Right atrium auricular region (tissue), 2 donors: ENCODE results near the gene CACNA1A. TPM values are rescaled to one million over a fixed set of nuclear protein-coding genes. Genes with fewer than 3 reads are reported as not detected.

ENCODE experiments used
- DNase-seq: peaks from one replicate; pipeline ENCODE4 v3.0.0-alpha.2; 2019; ENCODE audit warnings: low spot score
- H3K27ac ChIP-seq, 2 donors: fragments of 200-600 bp; sonication (generic); 1 replicate in 1 of 2; 2 replicates in 1 of 2; pipeline ENCODE4 v1.5.1; 2016 to 2019
- H3K27me3 ChIP-seq, 2 donors: fragments of 200-600 bp; sonication (generic); one replicate each; pipeline versions ENCODE4 v1.5.1 to v1.6.0; 2017 to 2019
- H3K36me3 ChIP-seq: fragments of 200-600 bp; sonication (generic); one replicate; pipeline ENCODE4 v1.5.1; 2016
- H3K4me1 ChIP-seq, 2 donors: fragments of 200-600 bp; sonication (generic); one replicate each; pipeline versions ENCODE4 v1.5.1 to v1.6.0; 2017 to 2019
- H3K4me3 ChIP-seq, 2 donors: fragments of 200-600 bp; sonication (generic); 1 replicate in 1 of 2; 2 replicates in 1 of 2; pipeline ENCODE4 v1.5.1; 2017 to 2019; ENCODE audit warnings: mild to moderate bottlenecking in 1 of 2, moderate library complexity in 1 of 2
- H3K9me3 ChIP-seq, 2 donors: fragments of 200-600 bp; sonication (generic); one replicate each; pipeline ENCODE4 v1.5.1; 2019
- total RNA-seq, 2 donors: library from RNA; depleted of rRNA; stranded (reverse); fragments of >200 nt; gene quantifications; one replicate each; pipeline ENCODE4 v1.1.0, GENCODE V29; 2016
- TF ChIP-seq, protein P1 (sequence below), 2 donors: fragments of 200-600 bp; sonication (generic); IDR thresholded peaks; one replicate each; pipeline ENCODE4 v1.5.1; 2019; ENCODE audit warnings: antibody characterized with exemption in 2 of 2

The CACNA1A gene
- total RNA-seq, 2 donors from 2014 or later: 0.28 to 0.48 TPM

GRCh38 chr19:13475044-13475443 is 31.2 kb downstream of the CACNA1A start:
- no peaks in the 10 kb centered on the region for H3K27me3 ChIP-seq
- TF ChIP-seq, protein P1, sequence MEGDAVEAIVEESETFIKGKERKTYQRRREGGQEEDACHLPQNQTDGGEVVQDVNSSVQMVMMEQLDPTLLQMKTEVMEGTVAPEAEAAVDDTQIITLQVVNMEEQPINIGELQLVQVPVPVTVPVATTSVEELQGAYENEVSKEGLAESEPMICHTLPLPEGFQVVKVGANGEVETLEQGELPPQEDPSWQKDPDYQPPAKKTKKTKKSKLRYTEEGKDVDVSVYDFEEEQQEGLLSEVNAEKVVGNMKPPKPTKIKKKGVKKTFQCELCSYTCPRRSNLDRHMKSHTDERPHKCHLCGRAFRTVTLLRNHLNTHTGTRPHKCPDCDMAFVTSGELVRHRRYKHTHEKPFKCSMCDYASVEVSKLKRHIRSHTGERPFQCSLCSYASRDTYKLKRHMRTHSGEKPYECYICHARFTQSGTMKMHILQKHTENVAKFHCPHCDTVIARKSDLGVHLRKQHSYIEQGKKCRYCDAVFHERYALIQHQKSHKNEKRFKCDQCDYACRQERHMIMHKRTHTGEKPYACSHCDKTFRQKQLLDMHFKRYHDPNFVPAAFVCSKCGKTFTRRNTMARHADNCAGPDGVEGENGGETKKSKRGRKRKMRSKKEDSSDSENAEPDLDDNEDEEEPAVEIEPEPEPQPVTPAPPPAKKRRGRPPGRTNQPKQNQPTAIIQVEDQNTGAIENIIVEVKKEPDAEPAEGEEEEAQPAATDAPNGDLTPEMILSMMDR (IDR thresholded peaks at IDR 0.05): no peak

DNA sequence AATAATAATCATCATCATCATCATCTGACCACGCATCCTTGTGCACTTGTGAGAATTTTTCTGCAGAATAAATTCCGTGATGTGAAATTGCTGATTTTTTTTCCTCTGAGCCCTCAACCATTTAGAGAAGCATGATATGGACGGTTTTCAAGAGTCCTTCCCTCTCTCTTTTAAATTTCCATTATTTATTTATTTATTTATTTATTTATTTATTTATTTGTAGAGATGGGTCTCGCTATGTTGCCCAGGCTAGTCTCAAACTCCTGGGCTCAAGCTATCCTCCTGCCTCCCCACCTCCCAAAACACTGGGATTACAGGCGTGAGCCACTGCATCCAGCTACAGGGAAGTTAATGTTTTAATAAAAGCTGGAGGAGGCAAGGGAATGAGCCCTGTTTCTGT is 39.6 kb downstream of the CACNA1A start:
- Histone ChIP-seq H3K27me3 (no peaks in the 10 kb centered on the region), H3K4me3 (no peak overlapping the region), H3K27ac (no peak overlapping the region), H3K36me3 (no peaks in the 10 kb centered on the region), H3K9me3 (no peaks in the 10 kb centered on the region), H3K4me1 (no peaks in the 10 kb centered on the region)
- DNase-seq: no peak
- TF ChIP-seq, protein P1 (IDR thresholded peaks at IDR 0.05): no peak

More at GRCh38 chr19:13475044-13475443, 31.2 kb downstream of the CACNA1A start:
- H3K27ac ChIP-seq: no peak overlapping the region
- DNase-seq: no peak
- no peaks in the 10 kb centered on the region for H3K36me3 ChIP-seq
- no peaks in the 10 kb centered on the region for H3K4me1 ChIP-seq
- peaks cover 0 to 20% of the 10 kb centered on the region in 2 donors for H3K9me3 ChIP-seq
- no peak overlapping the region for H3K4me3 ChIP-seq

DNA sequence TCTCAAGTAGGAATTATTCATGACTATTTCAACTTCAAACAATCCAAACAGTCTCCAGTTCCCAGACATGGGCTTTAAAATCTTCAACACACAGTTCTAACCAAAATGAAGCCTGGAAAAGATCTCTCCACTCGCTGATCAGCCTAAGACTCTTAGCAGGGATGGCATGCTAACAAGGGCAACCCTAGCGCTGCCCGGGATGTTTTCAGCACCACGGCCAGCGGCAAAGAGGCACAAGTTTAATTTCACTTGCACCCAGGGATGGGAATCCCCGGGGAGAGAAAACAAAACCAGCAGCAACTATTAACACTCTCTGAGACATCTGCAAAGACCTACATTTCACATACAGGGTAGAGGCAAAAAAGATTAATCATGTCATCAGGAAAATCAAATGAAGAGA is 43.0 kb downstream of the CACNA1A start:
- no peak for DNase-seq
- no peaks in the 10 kb centered on the region for H3K27me3 ChIP-seq
- no peaks in the 10 kb centered on the region for H3K9me3 ChIP-seq
- no peak overlapping the region for H3K27ac ChIP-seq
- no peaks in the 10 kb centered on the region for H3K4me1 ChIP-seq
- TF ChIP-seq, protein P1 (IDR thresholded peaks at IDR 0.05): no peak
- no peaks in the 10 kb centered on the region for H3K36me3 ChIP-seq
- no peak overlapping the region for H3K4me3 ChIP-seq

DNA sequence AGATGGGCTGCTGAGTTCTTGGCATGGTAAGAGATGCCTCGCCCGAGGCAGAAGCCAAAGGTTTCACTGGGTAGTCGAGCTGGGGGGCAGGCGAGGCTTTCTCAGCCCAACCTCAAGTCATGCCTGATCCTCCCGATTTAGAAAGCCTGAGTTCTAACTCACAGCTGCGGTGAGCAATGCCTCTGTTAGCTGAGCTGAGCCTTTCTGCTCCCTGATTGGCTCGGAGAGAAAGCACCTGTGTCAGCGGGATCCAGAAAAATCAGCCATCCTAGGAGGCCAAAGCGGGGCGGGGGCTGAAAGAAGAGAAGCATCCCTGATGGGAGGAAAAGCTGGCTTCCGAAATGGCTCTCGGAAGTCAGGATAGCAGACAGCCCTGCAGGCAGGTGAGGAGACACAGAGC is 44.7 kb downstream of the CACNA1A start:
- Histone ChIP-seq H3K4me1 (no peaks in the 10 kb centered on the region), H3K36me3 (no peaks in the 10 kb centered on the region), H3K27ac (no peak overlapping the region), H3K9me3 (no peaks in the 10 kb centered on the region), H3K27me3 (no peaks in the 10 kb centered on the region), H3K4me3 (no peak overlapping the region)
- DNase-seq: no peak
- TF ChIP-seq, protein P1 (IDR thresholded peaks at IDR 0.05): no peak

GRCh38 chr19:13460045-13460444 is 46.2 kb downstream of the CACNA1A start:
- TF ChIP-seq, protein P1 (IDR thresholded peaks at IDR 0.05): no peak
- no peaks in the 10 kb centered on the region for H3K27me3 ChIP-seq
- no peaks in the 10 kb centered on the region for H3K9me3 ChIP-seq
- no peak overlapping the region for H3K27ac ChIP-seq
- H3K4me1 ChIP-seq: no peaks in the 10 kb centered on the region
- H3K4me3 ChIP-seq: no peak overlapping the region
- no peaks in the 10 kb centered on the region for H3K36me3 ChIP-seq
- DNase-seq: no peak

DNA sequence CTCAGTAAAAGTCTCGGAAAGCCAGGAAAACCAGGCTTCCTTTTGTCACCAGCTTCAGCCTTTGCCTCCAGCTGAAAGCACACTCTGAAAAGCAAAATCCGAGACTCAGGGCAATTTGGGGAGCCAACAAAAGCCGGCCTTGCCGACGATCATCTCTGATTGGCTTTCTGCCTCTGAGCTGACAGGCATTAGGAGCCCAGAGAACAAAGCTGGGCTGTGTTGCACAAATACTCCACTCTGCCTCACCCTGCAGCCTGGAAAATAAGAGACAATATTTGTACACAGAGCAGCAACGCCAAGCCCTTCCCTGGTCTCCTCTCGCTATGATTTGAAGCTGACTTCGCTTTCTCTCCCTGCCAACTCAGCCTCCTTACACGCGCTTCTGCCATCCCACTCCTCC is 46.9 kb downstream of the CACNA1A start:
- H3K27me3 ChIP-seq: no peaks in the 10 kb centered on the region
- H3K36me3 ChIP-seq: no peaks in the 10 kb centered on the region
- TF ChIP-seq, protein P1 (IDR thresholded peaks at IDR 0.05): no peak
- H3K9me3 ChIP-seq: no peaks in the 10 kb centered on the region
- no peaks in the 10 kb centered on the region for H3K4me1 ChIP-seq
- H3K4me3 ChIP-seq: no peak overlapping the region
- no peak for DNase-seq
- no peak overlapping the region for H3K27ac ChIP-seq
